ENCODE measurements around the gene EIF5B.

EIF5B gene

GRCh38 chr2:99414566-99414965 lies 77.4 kb downstream of the EIF5B start:
- no peak for DNase-seq

GRCh38 chr2:99417396-99417795 lies 80.2 kb downstream of the EIF5B start:
- no peak for DNase-seq

- DNase-seq: no peak
Measured at GRCh38 chr2:99420031-99420430, 82.8 kb downstream of the EIF5B start.

GRCh38 chr2:99420751-99421299 lies 83.6 kb downstream of the EIF5B start:
- DNase-seq: no peak

- DNase-seq: no peak
Measured at GRCh38 chr2:99421469-99421868, 84.3 kb downstream of the EIF5B start.

GRCh38 chr2:99422599-99422998 lies 85.4 kb downstream of the EIF5B start:
- no peak for DNase-seq

GRCh38 chr2:99424371-99424770 lies 87.2 kb downstream of the EIF5B start:
- no peak for DNase-seq

GRCh38 chr2:99425022-99425421 lies 87.8 kb downstream of the EIF5B start:
- no peak for DNase-seq

- no peak for DNase-seq
Measured at GRCh38 chr2:99430614-99431291, 93.6 kb downstream of the EIF5B start.

GRCh38 chr2:99431587-99432275 lies 94.5 kb downstream of the EIF5B start:
- no peak for DNase-seq

- DNase-seq: no peak
Measured at GRCh38 chr2:99433340-99433739, 96.2 kb downstream of the EIF5B start.

GRCh38 chr2:99436874-99437273 lies 99.7 kb downstream of the EIF5B start:
- no peak for DNase-seq

- DNase-seq: no peak
Measured at GRCh38 chr2:99439971-99440505, 102.8 kb downstream of the EIF5B start.

GRCh38 chr2:99442837-99443236 lies 105.6 kb downstream of the EIF5B start:
- DNase-seq: no peak

GRCh38 chr2:99444222-99444621 lies 107.0 kb downstream of the EIF5B start:
- no peak for DNase-seq

- no peak for DNase-seq
Measured at GRCh38 chr2:99445065-99445464, 107.9 kb downstream of the EIF5B start.

GRCh38 chr2:99448556-99448955 lies 111.4 kb downstream of the EIF5B start:
- DNase-seq: no peak

GRCh38 chr2:99450199-99450598 lies 113.0 kb downstream of the EIF5B start:
- DNase-seq: no peak

All from NCI-H2171 treated with DMSO at 0.1 percent for 48 hours (cell line).